OCI-LY3 (cell line): ENCODE results near the gene IL17RB.

ENCODE experiments used
- EZH2phosphoT487 ChIP-seq: fragments of 200-600 bp; shearing (Covaris generic); IDR thresholded peaks from 2 replicates; pipeline ENCODE4 v1.6.1; 2018; ENCODE audit warnings: antibody characterized with exemption, mixed run types, low read depth
- TF ChIP-seq, protein P1 (sequence below): fragments of 200-600, 300-600 bp; sonication (generic); IDR thresholded peaks from 2 replicates; pipeline ENCODE4 v1.5.1; 2014; ENCODE audit warnings: antibody characterized with exemption, low read length, low read depth

DNA sequence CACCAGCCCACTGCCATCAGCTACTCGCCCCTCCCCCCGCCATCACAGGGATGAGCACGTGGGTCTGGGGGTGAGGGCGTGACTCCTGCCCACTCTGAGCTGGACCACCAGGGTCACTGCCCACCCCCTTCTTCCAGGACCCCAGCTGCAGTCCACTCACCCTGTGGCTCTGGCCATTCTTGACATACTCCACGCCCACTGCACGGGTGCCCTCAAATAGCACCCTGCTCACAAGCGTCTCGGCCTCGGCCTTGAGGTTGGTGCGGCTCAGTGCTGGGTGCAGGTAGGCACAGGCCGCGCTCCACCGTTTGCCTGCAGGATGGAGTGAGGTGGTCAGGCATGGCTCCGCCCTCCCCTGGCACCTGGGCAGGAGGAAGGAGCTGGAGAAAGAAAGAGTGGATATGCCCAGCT lies 24.0 kb upstream of the IL17RB start:
- TF ChIP-seq, protein P1, sequence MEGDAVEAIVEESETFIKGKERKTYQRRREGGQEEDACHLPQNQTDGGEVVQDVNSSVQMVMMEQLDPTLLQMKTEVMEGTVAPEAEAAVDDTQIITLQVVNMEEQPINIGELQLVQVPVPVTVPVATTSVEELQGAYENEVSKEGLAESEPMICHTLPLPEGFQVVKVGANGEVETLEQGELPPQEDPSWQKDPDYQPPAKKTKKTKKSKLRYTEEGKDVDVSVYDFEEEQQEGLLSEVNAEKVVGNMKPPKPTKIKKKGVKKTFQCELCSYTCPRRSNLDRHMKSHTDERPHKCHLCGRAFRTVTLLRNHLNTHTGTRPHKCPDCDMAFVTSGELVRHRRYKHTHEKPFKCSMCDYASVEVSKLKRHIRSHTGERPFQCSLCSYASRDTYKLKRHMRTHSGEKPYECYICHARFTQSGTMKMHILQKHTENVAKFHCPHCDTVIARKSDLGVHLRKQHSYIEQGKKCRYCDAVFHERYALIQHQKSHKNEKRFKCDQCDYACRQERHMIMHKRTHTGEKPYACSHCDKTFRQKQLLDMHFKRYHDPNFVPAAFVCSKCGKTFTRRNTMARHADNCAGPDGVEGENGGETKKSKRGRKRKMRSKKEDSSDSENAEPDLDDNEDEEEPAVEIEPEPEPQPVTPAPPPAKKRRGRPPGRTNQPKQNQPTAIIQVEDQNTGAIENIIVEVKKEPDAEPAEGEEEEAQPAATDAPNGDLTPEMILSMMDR: no peak
- TF ChIP-seq EZH2phosphoT487: no peak
